NK-92 treated with Interleukin-12 subunit alpha and Interleukin-12 subunit beta, amount 100 ng/mL, for 24 hours (cell line): ENCODE results near the gene ZCCHC7.
"Not testable (repeated sequence)": the region's sequence is repeated elsewhere in the genome, so short reads cannot be mapped to it uniquely, and the experiment has no call there.

Source experiments
- DNase-seq: peaks from one replicate; lab custom pipeline; 2025; lab: John Stamatoyannopoulos, UW

The ZCCHC7 gene

DNA sequence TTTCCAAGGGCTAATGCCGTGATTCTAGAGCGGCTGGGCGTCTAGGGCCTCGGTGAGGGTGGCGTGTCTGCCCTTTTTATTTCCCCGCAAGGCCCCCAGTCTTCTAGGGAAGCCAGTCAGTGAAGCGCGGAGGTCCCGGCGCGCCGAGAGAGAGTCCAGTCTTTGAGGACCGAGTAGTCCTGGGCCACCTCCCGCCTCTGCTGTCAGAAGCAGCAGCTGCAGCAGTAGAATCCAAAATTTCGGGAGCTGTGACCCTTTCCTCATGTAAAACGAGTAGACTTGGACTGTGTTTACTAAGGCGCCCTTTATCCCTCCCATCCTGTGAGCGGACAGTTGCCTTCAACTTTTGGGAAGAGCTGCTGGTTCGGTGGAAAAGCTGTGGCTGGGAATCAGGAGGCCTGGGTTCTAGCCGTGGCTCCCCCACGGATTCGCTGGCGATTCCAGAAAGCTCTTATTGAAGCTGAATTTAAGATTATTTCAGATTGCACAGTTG is 515 bp downstream of the ZCCHC7 start:
- DNase-seq: not testable (repeated sequence)

DNA sequence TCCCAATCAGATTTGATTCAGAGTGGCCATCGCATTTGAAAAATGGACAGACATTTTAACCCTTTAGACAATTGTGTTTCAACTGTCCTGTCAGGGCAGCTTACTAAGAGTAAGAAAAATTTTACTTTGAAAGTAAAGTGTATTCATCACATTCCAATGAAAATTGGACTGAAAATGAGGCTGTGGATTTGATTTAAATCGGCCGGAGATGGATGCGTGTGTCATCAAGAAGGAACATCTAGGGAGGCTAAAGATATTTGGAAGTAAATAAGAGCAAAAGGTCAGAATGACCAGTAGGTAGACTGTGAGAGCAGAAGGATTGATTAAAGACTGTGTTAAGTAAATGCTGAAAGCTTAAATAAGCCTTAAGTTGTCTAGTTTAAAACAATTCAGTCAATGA is 1.5 kb downstream of the ZCCHC7 start:
- no peak for DNase-seq

DNA sequence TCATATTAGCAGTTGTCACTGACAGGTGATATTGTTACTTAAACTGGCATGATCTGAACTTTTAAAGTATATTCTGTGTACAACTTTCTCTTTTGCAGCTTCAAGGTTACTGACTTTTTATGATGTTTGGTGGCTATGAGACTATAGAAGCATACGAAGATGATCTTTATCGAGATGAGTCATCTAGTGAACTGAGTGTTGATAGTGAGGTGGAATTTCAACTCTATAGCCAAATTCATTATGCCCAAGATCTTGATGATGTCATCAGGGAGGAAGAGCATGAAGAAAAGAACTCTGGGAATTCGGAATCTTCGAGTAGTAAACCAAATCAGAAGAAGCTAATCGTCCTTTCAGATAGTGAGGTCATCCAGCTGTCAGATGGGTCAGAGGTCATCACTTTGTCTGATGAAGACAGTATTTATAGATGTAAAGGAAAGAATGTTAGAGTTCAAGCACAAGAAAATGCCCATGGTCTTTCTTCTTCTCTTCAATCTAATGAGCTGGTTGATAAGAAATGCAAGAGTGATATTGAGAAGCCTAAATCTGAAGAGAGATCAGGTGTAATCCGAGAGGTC is 5.9 kb downstream of the ZCCHC7 start:
- DNase-seq: no peak

DNA sequence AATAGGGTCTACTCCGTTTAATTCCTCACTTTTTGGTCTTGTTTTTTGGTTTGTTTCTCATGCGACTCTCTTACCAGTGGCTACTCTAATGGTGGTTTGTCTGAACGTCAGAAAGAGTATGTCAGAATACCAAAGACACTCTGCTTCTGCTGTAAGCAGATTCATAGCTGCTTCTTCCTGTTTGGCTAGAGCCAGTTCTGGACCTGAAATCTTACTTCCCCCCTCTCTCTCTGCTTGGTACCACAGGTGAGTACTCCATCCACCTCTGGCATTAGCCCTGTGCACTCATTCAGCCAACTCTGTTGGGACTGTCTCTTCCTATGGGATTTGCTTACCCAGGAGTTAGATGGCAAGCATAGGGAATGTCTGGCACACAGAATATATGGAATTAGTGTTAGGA is 6.6 kb downstream of the ZCCHC7 start:
- DNase-seq: no peak

DNA sequence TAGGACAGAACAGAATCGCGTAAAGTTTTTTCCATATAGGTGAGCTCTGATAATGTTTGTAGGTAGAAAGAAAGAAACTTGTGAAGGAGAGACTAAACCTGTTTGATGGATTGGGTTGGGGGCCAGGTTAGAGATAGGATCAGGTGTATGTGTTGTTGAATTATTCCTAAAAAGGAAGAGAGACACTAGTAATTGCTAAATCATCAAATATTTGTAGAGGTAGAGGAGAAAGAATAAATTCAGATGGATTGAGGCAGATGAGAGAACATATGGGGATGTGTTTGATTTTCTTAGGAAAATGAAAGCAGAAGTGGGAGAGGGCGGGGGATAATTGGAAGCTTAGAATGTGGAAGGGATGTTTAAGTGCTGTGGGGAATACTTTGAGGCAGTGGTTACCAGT is 7.7 kb downstream of the ZCCHC7 start:
- DNase-seq: no peak

DNA sequence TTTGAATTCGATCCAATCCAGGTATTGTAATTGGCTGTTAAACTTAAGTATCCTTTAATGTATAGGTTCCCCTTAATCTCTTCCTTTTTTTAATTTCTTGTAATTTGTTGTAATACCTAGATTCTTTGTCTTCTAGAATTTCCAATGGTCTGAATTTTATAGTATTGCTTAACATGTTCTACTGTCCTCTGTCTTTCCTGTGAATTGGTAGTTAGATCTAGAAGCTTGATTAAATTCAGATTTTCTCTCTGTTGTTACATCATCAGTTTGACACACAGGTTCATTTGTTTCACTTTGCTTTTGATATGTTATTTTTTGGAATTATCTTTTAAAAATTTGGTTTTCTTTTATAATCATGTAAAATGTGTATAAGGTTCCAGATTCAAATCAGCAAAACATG is 13.8 kb downstream of the ZCCHC7 start:
- no peak for DNase-seq

DNA sequence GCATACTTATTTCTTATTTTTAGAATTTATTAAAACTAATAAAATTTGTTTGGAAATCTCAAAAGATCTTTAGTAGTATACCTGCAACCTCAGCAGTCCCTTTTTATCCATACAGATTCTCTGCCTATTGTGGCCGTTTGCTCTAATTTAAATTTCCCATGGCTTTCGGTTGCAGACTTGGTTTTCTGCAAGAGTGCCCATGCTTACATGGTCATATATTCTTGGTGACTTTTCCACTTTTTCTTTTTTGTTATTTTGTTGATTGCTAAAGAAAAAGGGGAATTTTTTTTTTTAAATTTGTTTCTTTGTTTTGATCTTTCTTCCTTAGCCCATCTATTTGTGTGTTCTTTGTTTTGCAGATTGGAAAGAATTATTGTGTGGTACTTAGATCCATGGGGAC is 20.6 kb downstream of the ZCCHC7 start:
- no peak for DNase-seq

DNA sequence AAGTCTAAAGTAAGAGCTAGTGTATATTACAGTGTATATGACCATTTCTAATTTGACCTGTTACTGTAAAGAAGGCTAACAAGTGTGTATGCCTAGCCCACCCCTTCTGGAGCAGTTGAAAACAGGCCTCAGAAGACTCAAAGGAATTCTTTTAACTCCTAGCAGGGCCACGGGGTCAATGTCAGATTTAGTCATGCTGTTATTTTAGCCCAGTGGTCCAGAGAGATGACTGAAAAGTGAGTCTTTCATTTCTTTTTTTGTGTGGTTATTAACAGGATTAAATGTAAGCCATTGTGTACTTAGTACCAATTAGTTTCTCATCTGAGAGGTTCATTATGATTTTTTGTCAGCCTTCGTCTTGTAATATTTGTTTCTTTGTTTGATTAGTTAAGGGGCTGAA is 24.4 kb downstream of the ZCCHC7 start:
- DNase-seq: no peak

DNA sequence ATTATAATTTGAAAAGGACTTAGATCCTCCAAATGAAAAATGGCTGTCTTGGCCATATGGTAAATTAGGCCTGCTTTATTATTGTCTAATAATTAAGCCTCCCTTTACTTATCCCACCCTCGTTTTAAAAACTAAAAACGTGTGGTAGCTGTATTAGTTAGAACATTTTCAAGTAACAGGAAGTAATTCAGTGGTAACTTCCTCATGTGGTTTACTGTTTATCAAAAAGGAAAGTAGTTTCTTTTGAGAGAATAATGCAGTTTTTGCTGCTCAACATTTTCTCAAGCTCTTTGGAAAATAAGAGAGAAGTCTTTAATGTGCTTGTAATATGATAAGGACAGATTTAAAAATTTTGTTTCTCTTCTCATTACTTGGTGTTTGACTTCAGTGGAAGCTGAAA is 26.0 kb downstream of the ZCCHC7 start:
- no peak for DNase-seq

DNA sequence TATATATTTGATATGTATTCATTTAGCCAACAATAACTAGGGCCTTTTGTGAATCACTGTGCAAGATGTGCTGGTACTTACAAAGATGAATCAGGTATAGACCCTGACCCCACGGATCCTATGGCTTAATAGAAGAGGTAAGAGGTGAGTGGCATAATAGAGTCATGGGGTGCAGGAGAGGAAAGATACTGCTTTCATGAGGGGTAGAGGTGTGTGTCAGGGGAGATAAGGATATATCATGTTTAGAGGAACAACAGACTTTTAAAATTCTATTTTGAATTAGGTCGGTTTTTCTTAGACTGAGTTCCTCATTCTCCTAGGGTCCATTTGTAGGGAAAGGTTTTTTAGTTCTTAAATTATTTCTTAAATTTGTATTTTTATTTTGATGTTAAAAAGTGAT is 27.8 kb downstream of the ZCCHC7 start:
- DNase-seq: no peak

DNA sequence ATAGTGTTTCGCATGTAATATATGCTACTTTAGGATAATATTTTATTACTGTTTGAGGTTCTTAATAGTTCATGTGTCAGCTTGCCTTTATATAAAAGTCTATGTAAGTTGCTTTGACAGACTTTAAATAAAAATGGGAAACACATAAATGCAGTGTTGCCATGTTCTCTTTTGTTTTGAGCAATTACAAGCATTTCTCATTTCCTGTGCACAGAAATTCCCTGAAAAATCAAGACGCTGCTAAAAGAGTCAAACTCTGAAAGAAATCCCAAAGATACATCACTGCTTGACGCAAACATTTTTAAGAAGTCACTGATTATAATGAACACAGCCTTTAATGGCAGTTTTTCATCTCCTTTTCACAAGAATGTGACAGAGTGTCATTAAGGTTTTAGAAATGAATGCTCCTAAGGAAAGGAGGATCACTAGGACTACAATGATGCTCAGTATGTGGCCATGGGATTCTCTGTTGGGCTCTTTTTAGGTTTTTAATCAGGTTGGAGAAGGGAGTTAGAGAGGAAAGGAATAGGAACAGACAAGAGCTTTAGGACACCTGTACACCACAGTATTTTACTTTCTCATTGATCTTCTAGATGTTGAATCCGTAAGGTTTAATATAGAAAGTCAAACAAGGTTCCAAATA is 29.4 kb downstream of the ZCCHC7 start:
- no peak for DNase-seq

DNA sequence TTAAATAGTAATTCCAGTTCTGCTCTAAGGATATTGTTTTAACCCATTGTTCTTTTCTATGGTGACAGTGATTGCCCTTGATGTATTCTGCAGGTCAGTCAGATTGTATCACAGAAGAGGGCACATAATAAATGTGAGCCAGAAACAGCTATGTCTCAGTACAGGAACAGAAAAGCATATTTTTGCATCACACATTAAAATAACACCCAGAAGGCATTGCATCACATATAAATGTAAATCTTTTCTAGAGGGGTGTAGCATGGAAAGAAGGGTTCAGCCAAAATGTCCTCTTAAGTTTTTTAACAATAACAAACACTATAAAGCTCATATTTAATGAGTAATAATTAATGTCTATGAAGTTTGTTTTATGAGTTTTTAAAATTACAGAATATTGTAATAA is 30.0 kb downstream of the ZCCHC7 start:
- no peak for DNase-seq

DNA sequence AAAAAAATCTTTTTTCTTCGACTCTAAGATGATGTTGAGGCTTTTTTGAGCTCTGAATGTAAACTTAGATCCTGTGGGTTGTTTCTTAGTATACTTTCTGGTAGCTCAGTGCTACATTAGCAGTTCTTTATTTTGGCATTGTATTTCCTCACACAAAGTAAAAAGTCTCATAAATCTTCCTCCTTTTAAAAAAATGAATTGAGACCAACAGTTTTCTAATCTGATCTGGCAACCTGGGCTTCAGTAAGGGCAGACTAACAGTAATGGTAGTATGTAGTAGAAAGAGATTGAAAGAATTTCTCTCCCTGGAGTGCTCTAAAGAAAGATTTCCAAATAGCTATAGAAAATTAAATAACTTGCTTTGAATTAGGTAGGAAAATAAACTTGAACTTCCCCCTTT is 31.4 kb downstream of the ZCCHC7 start:
- DNase-seq: no peak

DNA sequence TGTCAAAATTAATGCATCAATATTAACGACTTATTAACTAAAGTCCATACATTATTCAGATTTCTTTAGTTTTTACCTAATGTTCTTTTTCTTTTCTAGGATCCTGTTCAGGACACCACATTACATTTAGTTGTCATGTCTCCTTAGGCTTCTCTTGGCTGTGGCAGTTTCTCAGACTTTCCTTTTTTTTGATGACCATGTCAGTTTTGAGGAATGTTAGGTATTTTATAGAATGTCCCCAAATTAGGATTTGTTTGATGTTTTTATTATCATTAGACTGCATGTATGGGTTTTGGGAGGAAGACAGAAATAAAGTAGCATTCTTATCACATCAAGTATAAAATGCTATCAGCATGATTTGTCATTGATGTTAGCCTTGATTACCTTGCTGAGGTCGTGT is 32.0 kb downstream of the ZCCHC7 start:
- DNase-seq: no peak

DNA sequence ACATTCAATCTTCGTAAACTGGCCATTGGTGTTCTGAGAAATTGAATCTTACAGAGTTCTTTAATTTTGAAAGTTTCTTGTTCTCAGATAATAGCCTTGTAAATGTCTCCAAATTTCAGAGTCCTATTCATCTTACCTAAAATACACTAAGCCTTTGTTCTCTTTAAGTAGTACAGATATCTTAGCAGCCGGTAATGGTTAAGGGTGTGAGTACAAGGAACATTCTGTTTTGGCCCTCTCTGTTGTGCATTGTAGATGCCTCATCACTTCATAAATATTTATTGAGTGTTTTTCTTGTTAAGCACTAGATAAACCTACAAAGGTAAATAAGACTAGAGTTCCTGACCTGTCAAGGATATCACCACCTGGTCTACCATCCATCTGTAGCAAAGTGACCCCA is 35.2 kb downstream of the ZCCHC7 start:
- DNase-seq: no peak

DNA sequence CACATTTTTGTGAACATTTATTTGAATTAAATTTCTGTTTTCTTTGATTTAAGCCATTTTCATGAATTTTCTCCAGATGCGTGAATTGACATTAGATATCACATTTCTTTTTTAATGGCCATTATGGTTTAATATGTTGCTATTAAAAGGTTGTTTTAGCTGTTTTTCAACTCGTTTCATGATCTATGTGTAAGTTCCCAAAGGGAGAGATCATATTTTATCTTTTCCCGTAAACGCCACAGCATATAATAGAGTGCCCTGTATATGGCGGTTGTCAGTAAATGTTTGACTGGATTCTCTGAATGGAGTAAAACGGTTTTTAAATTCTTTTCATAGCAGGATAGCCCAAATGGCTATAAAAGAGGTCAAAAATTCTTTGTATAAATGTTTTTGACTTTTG is 35.8 kb downstream of the ZCCHC7 start:
- DNase-seq: no peak

DNA sequence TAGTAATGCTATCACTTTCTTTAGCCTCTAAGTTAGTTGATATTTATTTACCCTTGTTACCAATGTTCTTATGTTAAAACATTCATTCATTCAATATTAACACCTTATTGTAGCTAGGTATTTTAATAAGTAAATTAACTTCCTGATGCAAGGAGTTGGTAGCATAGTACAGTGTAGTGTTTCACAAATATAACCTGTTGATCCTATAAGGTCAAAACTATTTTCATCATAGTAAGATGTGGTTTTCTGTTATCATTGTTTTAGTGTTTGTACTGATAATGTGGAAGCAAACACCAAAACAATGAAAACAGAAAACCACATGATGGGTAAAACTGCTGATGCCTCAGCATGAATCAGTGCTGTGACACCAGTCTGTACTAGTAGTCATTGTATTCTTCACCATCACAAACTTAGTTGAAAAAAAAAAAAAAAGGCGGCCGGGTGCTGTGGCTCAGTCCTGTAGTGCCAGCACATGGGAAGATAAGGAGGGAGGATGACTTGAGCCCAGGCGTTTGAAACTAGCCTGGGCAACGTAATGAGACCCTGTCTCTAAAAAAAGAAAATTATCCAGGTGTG is 36.5 kb downstream of the ZCCHC7 start:
- DNase-seq: no peak

DNA sequence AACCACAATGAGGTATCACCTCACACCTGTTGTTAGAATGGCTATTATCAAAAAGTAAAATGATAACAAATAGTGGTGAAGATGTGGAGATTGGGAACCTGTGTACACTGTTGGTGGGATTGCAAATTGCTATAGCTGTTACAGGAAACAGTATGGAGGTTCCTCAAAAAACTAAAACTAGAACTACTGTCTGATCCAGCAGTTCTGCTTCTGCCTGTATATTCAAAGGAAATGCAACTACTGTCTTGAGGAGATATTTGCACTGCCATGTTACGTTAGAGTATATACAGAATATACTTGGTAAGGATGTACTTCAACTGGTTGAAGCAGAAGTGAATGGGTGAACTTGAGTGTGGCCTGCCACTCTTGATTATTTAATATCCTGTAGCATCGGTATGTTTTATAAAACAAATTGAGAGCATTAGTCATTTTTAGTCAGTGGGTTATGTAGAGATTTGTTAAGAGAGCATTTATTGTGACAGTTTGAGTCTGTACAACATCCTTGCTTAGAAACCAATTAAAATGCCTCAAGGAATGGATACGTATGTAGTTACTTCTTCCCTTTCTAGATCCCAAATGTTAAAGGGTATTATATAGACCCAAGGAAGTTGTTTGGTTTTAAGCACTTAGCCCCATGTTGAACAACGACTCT is 37.5 kb downstream of the ZCCHC7 start:
- DNase-seq: no peak

DNA sequence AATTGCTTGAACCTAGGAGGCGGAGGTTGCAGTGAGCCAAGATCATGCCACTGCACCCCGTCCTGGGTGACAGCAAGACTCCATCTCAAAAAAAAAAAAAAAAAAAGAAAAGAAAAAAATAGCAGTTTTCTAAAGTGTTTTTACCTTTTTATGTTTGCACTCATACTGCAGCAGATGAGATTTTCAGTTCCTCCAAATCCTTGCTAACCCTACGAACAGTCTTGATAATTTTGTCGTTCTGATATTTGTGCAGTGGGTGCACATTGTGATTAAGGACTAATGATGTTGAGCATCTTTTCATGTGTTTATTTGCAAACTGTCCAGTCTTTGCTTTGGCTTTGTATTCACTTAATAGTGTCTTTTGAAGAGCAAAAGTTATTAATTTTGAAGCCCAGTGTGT is 42.9 kb downstream of the ZCCHC7 start:
- DNase-seq: no peak

DNA sequence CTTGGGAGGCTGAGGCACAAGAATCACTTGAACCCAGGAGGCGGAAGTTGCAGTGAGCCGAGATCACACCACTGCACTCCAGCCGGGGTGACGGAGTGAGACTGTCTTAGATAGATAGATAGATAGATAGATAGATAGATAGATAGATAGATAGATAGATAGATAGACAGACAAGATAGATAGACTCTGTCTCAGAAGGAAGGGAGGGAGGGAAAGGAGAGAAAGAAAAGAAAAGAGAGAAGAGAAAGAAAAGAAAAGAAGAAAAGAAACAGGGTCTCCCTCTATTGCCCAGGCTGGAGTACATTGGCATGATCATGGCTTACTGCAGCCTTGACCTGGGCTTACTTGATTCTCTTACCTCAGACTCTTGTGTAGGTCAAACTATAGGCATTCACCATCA is 44.0 kb downstream of the ZCCHC7 start:
- DNase-seq: not testable (repeated sequence)

DNA sequence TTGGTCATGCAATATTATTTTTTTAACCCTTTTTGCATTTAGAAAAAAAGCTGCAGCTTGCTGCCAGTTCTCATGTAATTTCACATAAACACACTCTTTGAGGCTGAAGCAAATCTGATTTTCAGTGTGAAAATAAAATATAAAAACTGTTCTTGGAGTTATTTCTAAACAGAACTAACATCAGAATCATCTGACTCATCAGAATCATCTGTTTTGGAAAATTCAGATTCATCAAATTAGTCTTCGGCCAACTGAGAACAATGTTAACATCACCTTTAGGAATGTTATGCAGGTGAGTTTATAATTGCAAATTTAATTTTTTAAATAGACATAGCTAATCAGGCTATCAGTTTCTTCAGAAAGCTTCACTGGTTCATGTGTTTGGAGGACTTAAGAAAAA is 45.3 kb downstream of the ZCCHC7 start:
- no peak for DNase-seq

DNA sequence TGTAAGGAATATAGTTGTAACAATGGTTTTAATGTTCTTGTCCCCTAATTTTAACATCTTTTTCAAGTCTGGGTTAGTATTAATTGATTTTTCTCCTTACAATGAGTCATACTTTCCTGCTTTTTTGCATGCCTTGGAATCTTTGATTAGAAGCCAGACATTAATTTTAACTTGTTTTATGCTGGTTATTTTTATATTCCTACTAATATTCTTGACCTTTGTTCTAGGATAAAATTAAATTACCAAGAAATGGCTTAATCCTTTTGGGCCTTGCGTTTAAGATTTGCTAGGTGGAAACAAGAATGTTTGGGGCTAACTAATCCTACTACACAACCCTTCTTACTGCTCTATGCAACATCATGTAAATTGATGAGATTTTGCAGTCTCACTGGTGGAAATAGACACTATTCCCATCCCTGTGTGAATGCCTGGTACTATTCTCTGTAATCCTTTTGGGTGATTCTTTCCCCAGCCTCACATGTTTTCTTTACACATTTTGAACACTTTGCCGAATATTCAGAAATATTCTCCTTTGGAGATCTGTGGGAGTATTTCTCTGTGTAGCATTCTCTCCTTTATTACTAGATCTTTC is 47.2 kb downstream of the ZCCHC7 start:
- DNase-seq: no peak

DNA sequence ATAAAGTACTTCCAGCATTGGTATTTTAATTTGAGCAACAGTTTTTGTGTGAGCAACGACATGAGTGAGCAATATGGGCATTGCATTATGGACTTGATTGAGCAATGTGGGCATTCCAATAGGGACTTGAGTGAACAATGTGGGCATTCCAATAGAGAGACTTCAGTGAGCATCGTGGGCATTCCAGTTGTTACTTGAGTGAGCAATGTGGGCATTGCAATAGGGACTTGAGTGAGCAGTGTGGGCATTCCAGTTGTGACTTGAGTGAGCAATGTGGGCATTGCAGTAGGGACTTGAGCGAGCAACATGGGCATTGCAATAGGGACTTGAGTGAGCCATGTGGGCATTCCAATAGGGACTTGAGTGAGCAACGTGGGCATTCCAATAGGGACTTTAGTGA is 52.2 kb downstream of the ZCCHC7 start:
- no peak for DNase-seq
